H1 (cell line): ENCODE measurements around the gene FOSB. TPM values are rescaled to one million over a fixed set of nuclear protein-coding genes. Genes with fewer than 3 reads are reported as not detected.

Experiments
- CTCF ChIA-PET: fragments of 300-600 bp; sonication (Branson Sonifier 250); formaldehyde crosslinking; loops from one replicate; lab custom pipeline; 2021; ENCODE audit not compliant: partially characterized antibody; lab: Charles Lee
- POLR2A ChIA-PET: fragments of 300-600 bp; sonication (Branson Sonifier 250); formaldehyde crosslinking; loops from one replicate; lab custom pipeline; 2021; ENCODE audit warnings: inconsistent platforms; ENCODE audit not compliant: partially characterized antibody; lab: Charles Lee
- DNase-seq, 2 experiments: peaks; one replicate each; pipeline versions ENCODE4 v3.0.0 to v3.0.0-alpha.2; 2010 to 2022; ENCODE audit warnings: low spot score in 2 of 2, low read depth in 1 of 2, mixed read lengths in 1 of 2
- FAIRE-seq: peaks from 2 replicates; lab custom pipeline; 2011; peaks lifted over from hg19 to GRCh38; lab: Jason Lieb, UNC
- H2AFZ ChIP-seq: 2 replicates; pipeline ENCODE4 v1.8.1; 2012; ENCODE audit warnings: low read length, inconsistent platforms
- H2AK5ac ChIP-seq: 2 replicates; pipeline ENCODE4 v1.6.1; 2013; ENCODE audit warnings: low read depth, low read length
- H2BK120ac ChIP-seq: replicated peaks from 2 replicates; pipeline ENCODE3; 2013; ENCODE audit warnings: low read depth, low read length, inconsistent platforms
- H2BK12ac ChIP-seq: 2 replicates; pipeline ENCODE4 v1.6.1; 2013; ENCODE audit warnings: low read depth, low read length
- H2BK15ac ChIP-seq: 2 replicates; pipeline ENCODE4 v1.6.1; 2013; ENCODE audit warnings: low read length
- H2BK20ac ChIP-seq: 2 replicates; pipeline ENCODE4 v1.6.1; 2013; ENCODE audit warnings: low read length
- H2BK5ac ChIP-seq: 2 replicates; pipeline ENCODE4 v1.6.1; 2013; ENCODE audit warnings: low read depth, low read length
- H3K14ac ChIP-seq: 2 replicates; pipeline ENCODE4 v1.6.1; 2013; ENCODE audit warnings: inconsistent platforms; ENCODE audit not compliant: insufficient read length
- H3K18ac ChIP-seq: 2 replicates; pipeline ENCODE4 v1.6.1; 2013; ENCODE audit warnings: low read length; ENCODE audit errors: extremely low read depth
- H3K23ac ChIP-seq: 2 replicates; pipeline ENCODE4 v1.6.1; 2013; ENCODE audit warnings: inconsistent platforms; ENCODE audit not compliant: insufficient read length
- H3K23me2 ChIP-seq: 2 replicates; pipeline ENCODE4 v1.6.1; 2013; ENCODE audit warnings: low read depth, low read length
- H3K27ac ChIP-seq: 2 replicates; pipeline ENCODE4 v1.6.1; 2011; ENCODE audit warnings: low read depth, low read length, inconsistent platforms
- H3K27me3 ChIP-seq, 4 experiments: replicated peaks in 1 of 4; 1 replicate in 1 of 4; 2 replicates in 3 of 4; pipeline versions ENCODE4 v1.6.1 to v1.8.1; 2011 to 2013; ENCODE audit warnings: low read length in 3 of 4, mild to moderate bottlenecking in 3 of 4, inconsistent platforms in 2 of 4, mixed read lengths in 2 of 4, moderate library complexity in 1 of 4; ENCODE audit not compliant: control insufficient read depth in 3 of 4, insufficient read depth in 3 of 4; ENCODE audit errors: extremely low read depth in 1 of 4
- H3K36me3 ChIP-seq, 4 experiments: 2 replicates each; pipeline versions ENCODE4 v1.6.1 to v1.8.1; 2011 to 2013; ENCODE audit warnings: mild to moderate bottlenecking in 4 of 4, low read length in 3 of 4, moderate library complexity in 2 of 4, control low read depth in 1 of 4, inconsistent platforms in 1 of 4; ENCODE audit not compliant: insufficient read depth in 4 of 4, control insufficient read depth in 2 of 4
- H3K4ac ChIP-seq: replicated peaks from 2 replicates; pipeline ENCODE3; 2013; ENCODE audit warnings: low read length, low read depth, mixed read lengths, inconsistent platforms; ENCODE audit not compliant: insufficient read length
- H3K4me1 ChIP-seq, 4 experiments: replicated peaks in 1 of 4; 1 replicate in 1 of 4; 2 replicates in 3 of 4; pipeline versions ENCODE4 v1.6.1 to v1.8.1; 2011 to 2013; ENCODE audit warnings: low read length in 3 of 4, inconsistent platforms in 2 of 4, mixed read lengths in 1 of 4; ENCODE audit not compliant: insufficient read depth in 4 of 4, control insufficient read depth in 3 of 4
- H3K4me2 ChIP-seq, 2 experiments: 2 replicates each; pipeline versions ENCODE4 v1.6.1 to v1.8.1; 2011 to 2013; ENCODE audit warnings: low read depth in 2 of 2, low read length in 2 of 2, control low read depth in 1 of 2, inconsistent platforms in 1 of 2, mild to moderate bottlenecking in 1 of 2; ENCODE audit not compliant: insufficient read depth in 1 of 2
- H3K4me3 ChIP-seq, 4 experiments: fragments of 200-600, 300-600 bp in 1 of 4; sonication (generic), shearing (Covaris generic), sonication (Bioruptor Twin) in 1 of 4; 2 replicates each; pipeline versions ENCODE4 v1.5.1 to v1.8.1; 2011 to 2016; ENCODE audit warnings: low read length in 4 of 4, low read depth in 3 of 4, control low read depth in 2 of 4, inconsistent platforms in 2 of 4, mild to moderate bottlenecking in 2 of 4, mixed read lengths in 1 of 4, moderate library complexity in 1 of 4; ENCODE audit not compliant: insufficient read depth in 2 of 4; ENCODE audit errors: extremely low read depth in 1 of 4
- H3K56ac ChIP-seq: replicated peaks from 2 replicates; pipeline ENCODE3; 2013; ENCODE audit warnings: low read depth, mild to moderate bottlenecking, mixed read lengths, low read length, inconsistent platforms; ENCODE audit not compliant: insufficient read length
- H3K79me1 ChIP-seq: 2 replicates; pipeline ENCODE4 v1.6.1; 2013; ENCODE audit warnings: low read depth, low read length, control low read depth
- H3K79me2 ChIP-seq, 2 experiments: 2 replicates each; pipeline versions ENCODE4 v1.6.1 to v1.8.1; 2012 to 2013; ENCODE audit warnings: low read length in 2 of 2, mild to moderate bottlenecking in 2 of 2, inconsistent platforms in 1 of 2; ENCODE audit not compliant: insufficient read depth in 2 of 2, control insufficient read depth in 1 of 2
- H3K9ac ChIP-seq, 4 experiments: replicated peaks in 1 of 4; 1 replicate in 1 of 4; 2 replicates in 3 of 4; pipeline versions ENCODE4 v1.6.1 to v1.8.1; 2011 to 2013; ENCODE audit warnings: low read depth in 3 of 4, low read length in 3 of 4, control low read depth in 2 of 4, mild to moderate bottlenecking in 2 of 4, moderate library complexity in 2 of 4, inconsistent platforms in 1 of 4; ENCODE audit errors: extremely low read depth in 1 of 4
- H3K9me3 ChIP-seq, 2 experiments: 2 replicates each; pipeline versions ENCODE4 v1.6.1 to v1.8.1; 2012 to 2013; ENCODE audit warnings: mild to moderate bottlenecking in 2 of 2, moderate library complexity in 2 of 2, control low read depth in 1 of 2, inconsistent platforms in 1 of 2, low read depth in 1 of 2, low read length in 1 of 2, mixed read lengths in 1 of 2; ENCODE audit not compliant: insufficient read depth in 2 of 2
- H4K20me1 ChIP-seq, 2 experiments: replicated peaks in 1 of 2; 2 replicates each; pipeline versions ENCODE3 to v1.8.1; 2011 to 2013; ENCODE audit warnings: inconsistent platforms in 2 of 2, low read length in 2 of 2, mild to moderate bottlenecking in 1 of 2; ENCODE audit not compliant: insufficient read depth in 2 of 2, control insufficient read depth in 1 of 2
- H4K5ac ChIP-seq: 2 replicates; pipeline ENCODE4 v1.6.1; 2013; ENCODE audit warnings: low read length, low read depth, mixed read lengths, inconsistent platforms; ENCODE audit not compliant: insufficient read length
- H4K8ac ChIP-seq: 2 replicates; pipeline ENCODE4 v1.8.0; 2013; ENCODE audit warnings: mild to moderate bottlenecking, moderate library complexity, low read length, inconsistent platforms; ENCODE audit not compliant: insufficient read depth; ENCODE audit errors: extremely low read depth
- H4K91ac ChIP-seq: replicated peaks from 2 replicates; pipeline ENCODE3; 2013; ENCODE audit warnings: low read length, mixed read lengths, inconsistent platforms; ENCODE audit not compliant: insufficient read length
- CBX8 ChIP-seq: fragments of 300-800, 300-1000 bp; sonication (generic); IDR thresholded peaks from 2 replicates; pipeline ENCODE4 v1.7.1; 2016; ENCODE audit warnings: low read depth, low read length, borderline replicate concordance
- CREB1 ChIP-seq: IDR thresholded peaks from 2 replicates; pipeline ENCODE4 v1.6.1; 2012; ENCODE audit warnings: inconsistent platforms
- FOSL1 ChIP-seq: IDR thresholded peaks from 2 replicates; pipeline ENCODE4 v1.6.1; 2011; ENCODE audit warnings: mild to moderate bottlenecking, low read depth, low read length, moderate library complexity; ENCODE audit not compliant: insufficient read depth
- GABPA ChIP-seq: IDR thresholded peaks from 2 replicates; pipeline ENCODE4 v1.6.1; 2011; ENCODE audit warnings: mild to moderate bottlenecking, low read length, moderate library complexity, borderline replicate concordance; ENCODE audit not compliant: insufficient read depth
- GTF2F1 ChIP-seq: IDR thresholded peaks from 2 replicates; pipeline ENCODE4 v1.6.1; 2012; ENCODE audit warnings: low read depth, low read length, improper control_type of control experiment, borderline replicate concordance
- HDAC2 ChIP-seq, 2 experiments: fragments of 300-600 bp in 1 of 2; sonication (generic) in 1 of 2; IDR thresholded peaks; 2 replicates each; pipeline ENCODE4 v1.6.1; 2011 to 2012; ENCODE audit warnings: low read depth in 2 of 2, low read length in 2 of 2, mild to moderate bottlenecking in 2 of 2, moderate library complexity in 2 of 2, borderline replicate concordance in 1 of 2, inconsistent platforms in 1 of 2
- POLR2AphosphoS5 ChIP-seq: IDR thresholded peaks from 2 replicates; pipeline ENCODE4 v1.6.1; 2011; ENCODE audit warnings: low read depth, low read length
- SAP30 ChIP-seq: fragments of 300-600 bp; sonication (generic); IDR thresholded peaks from 2 replicates; pipeline ENCODE4 v1.7.1; 2012; ENCODE audit warnings: low read length, moderate library complexity, mild to moderate bottlenecking, inconsistent platforms; ENCODE audit not compliant: insufficient read depth, insufficient replicate concordance
- SUZ12 ChIP-seq: fragments of 200-600 bp; sonication (generic); IDR thresholded peaks from 2 replicates; pipeline ENCODE4 v1.6.1; 2012; ENCODE audit warnings: mild to moderate bottlenecking, inconsistent platforms, low read length, moderate library complexity, mixed read lengths
- USF2 ChIP-seq: IDR thresholded peaks from 2 replicates; pipeline ENCODE4 v1.6.1; 2011; ENCODE audit warnings: low read length, improper control_type of control experiment
- WGBS, 2 experiments: shearing (Covaris generic) in 1 of 2; methylation state at CpG; one replicate each; pipeline versions ENCODE4 v1.1.6 to v1.1.7; 2013 to 2015; ENCODE audit warnings: low lambda C conversion rate in 2 of 2, mixed read lengths in 2 of 2, inconsistent platforms in 1 of 2, low coverage in 1 of 2, missing lambda C conversion rate in 1 of 2; ENCODE audit not compliant: insufficient replicate concordance in 2 of 2, insufficient coverage in 1 of 2, insufficient read length in 1 of 2; ENCODE audit errors: extremely low coverage in 1 of 2, missing lambda C conversion rate in 1 of 2; 5-methylcytosine and 5-hydroxymethylcytosine counted together
- polyA plus RNA-seq, 7 experiments: library from polyadenylated mRNA; depleted of rRNA in 3 of 7; stranded (reverse) in 5 of 7; unstranded in 2 of 7; fragments of >200 nt in 5 of 7; fragments of 200-250 nt in 2 of 7; gene quantifications; 1 replicate in 5 of 7; 2 replicates in 1 of 7; 4 replicates in 1 of 7; pipeline versions ENCODE4 v1.2.1 to v1.2.3, GENCODE V29; 2011 to 2013; ENCODE audit warnings: missing spikeins in 2 of 7, mixed read lengths in 2 of 7
- total RNA-seq: library from RNA; stranded (reverse); fragmentation: NEBNext Ultra II Directional; extraction: Animal tissue kit (Norgen Biotek cat#: 25700); gene quantifications from 2 replicates; pipeline ENCODE4 v1.2.1, GENCODE V29; 2021

Gene FOSB
- total and polyA plus RNA-seq, 2 of the 8 experiments (the other 6 are each of a cell fraction or from before 2014, with no cell fraction given), result 0.44 to 2.7 TPM

- no peaks in the 10 kb centered on the region for H3K79me2 ChIP-seq
- H3K4me3 ChIP-seq, result no peak overlapping the region
- H2BK15ac ChIP-seq, result no peak overlapping the region
- no peak for FAIRE-seq
- H2BK120ac ChIP-seq, result no peak overlapping the region
- peaks cover 0 to 10% (median 4%) of the 10 kb centered on the region in 4 experiments; a peak in 3 of 7 replicates for H3K27me3 ChIP-seq
- no peak overlapping the region for H4K8ac ChIP-seq
- H3K27ac ChIP-seq, result no peak overlapping the region
- CTCF ChIA-PET, result interaction anchor here (0.6 to 3.0 kb wide), 17 partner anchors 9 to 1936 kb away, joined by 3 to 37 read pairs (median 4); partner anchors contain the start of genes EML2, PPP1R13L and VASP
- peaks cover 18% of the 10 kb centered on the region; the same call in 1 of the 2 replicates for H3K23me2 ChIP-seq
- no peak overlapping the region for H3K9ac ChIP-seq
- H2AFZ ChIP-seq, result no peak overlapping the region
- POLR2A ChIA-PET, result interaction anchor here (1.2 to 4.6 kb wide), 5 partner anchors 10 to 63 kb away, joined by 3 to 25 read pairs (median 12); partner anchors contain the start of genes FOSB and VASP
- H3K23ac ChIP-seq, result no peak overlapping the region
- no peak overlapping the region for H3K14ac ChIP-seq
- H3K36me3 ChIP-seq, result peaks cover 0 to 2% (median 0%) of the 10 kb centered on the region in 4 experiments; a peak in 1 of 8 replicates
- H3K4me2 ChIP-seq, result no peak overlapping the region
- no peak overlapping the region for H2BK12ac ChIP-seq
- H3K4me1 ChIP-seq, result peaks cover 0 to 13% (median 12%) of the 10 kb centered on the region in 4 experiments; a peak in 5 of 7 replicates
- no peak overlapping the region for H4K5ac ChIP-seq
- DNase-seq, result no peak
- no peaks in the 10 kb centered on the region for H3K79me1 ChIP-seq
- H3K56ac ChIP-seq, result no peak overlapping the region
- H4K91ac ChIP-seq, result no peak overlapping the region
- no peak overlapping the region for H2BK5ac ChIP-seq
- H3K9me3 ChIP-seq, result no peaks in the 10 kb centered on the region
- H2BK20ac ChIP-seq, result no peak overlapping the region
- H2AK5ac ChIP-seq, result no peak overlapping the region
- 91% methylated on average over 33 of the region's 39 CpGs; no CpG with 5 or more reads in 1 of the 2 experiments for WGBS, 2 experiments
- no peak overlapping the region for H3K18ac ChIP-seq
- H3K4ac ChIP-seq, result no peak overlapping the region
- peaks cover 0 to 8% of the 10 kb centered on the region in 2 experiments for H4K20me1 ChIP-seq
- TF ChIP-seq HDAC2 (IDR thresholded peaks at IDR 0.05; ENCODE audit: borderline replicate concordance in 1 of 2, low read depth in 2 of 2, low read length in 2 of 2), result no peak
- TF ChIP-seq USF2, result no peak
- no peak for TF ChIP-seq FOSL1
- no peak for TF ChIP-seq SAP30
- no peak for TF ChIP-seq CREB1
- no peak for TF ChIP-seq CBX8
- no peak for TF ChIP-seq GABPA
- TF ChIP-seq GTF2F1, result no peak
- no peak for TF ChIP-seq SUZ12
- TF ChIP-seq POLR2AphosphoS5, result no peak
Measured at GRCh38 chr19:45494261-45494916, 26.6 kb downstream of the FOSB start.
